IMR-90 (cell line): Measurements from ENCODE around the gene NIT1.

Experiments used
- BHLHE40 ChIP-seq: fragments of 150-350 bp; IDR thresholded peaks from 2 replicates; pipeline ENCODE4 v1.6.1; 2016; ENCODE audit warnings: mild to moderate bottlenecking, low read depth, low read length
- CEBPB ChIP-seq: IDR thresholded peaks from 2 replicates; pipeline ENCODE4 v1.6.1; 2012; ENCODE audit warnings: low read depth, low read length, improper control_type of control experiment
- CTCF ChIP-seq: conservative IDR thresholded peaks from 2 replicates; pipeline ENCODE4 v1.5.1; 2012; ENCODE audit warnings: mild to moderate bottlenecking, low read depth, low read length, improper control_type of control experiment
- ELK1 ChIP-seq: fragments of 150-350 bp; IDR thresholded peaks from 2 replicates; pipeline ENCODE4 v1.6.1; 2016; ENCODE audit warnings: low read depth, mild to moderate bottlenecking, low read length, moderate library complexity, borderline replicate concordance
- FOS ChIP-seq: fragments of 150-350 bp; IDR thresholded peaks from 2 replicates; pipeline ENCODE4 v1.6.1; 2016; ENCODE audit warnings: low read depth, low read length
- MAFK ChIP-seq: IDR thresholded peaks from 2 replicates; pipeline ENCODE4 v1.6.1; 2012; ENCODE audit warnings: low read depth, low read length, improper control_type of control experiment
- MAZ ChIP-seq: IDR thresholded peaks from 2 replicates; pipeline ENCODE4 v1.6.1; 2012; ENCODE audit warnings: low read depth, mild to moderate bottlenecking, low read length, improper control_type of control experiment, moderate library complexity, borderline replicate concordance
- MXI1 ChIP-seq: IDR thresholded peaks from 2 replicates; pipeline ENCODE4 v1.6.1; 2012; ENCODE audit warnings: low read depth, mild to moderate bottlenecking, low read length, moderate library complexity, borderline replicate concordance
- POLR2A ChIP-seq: IDR thresholded peaks from 2 replicates; pipeline ENCODE4 v1.6.1; 2012; ENCODE audit warnings: mild to moderate bottlenecking, low read depth, low read length
- RAD21 ChIP-seq: IDR thresholded peaks from 2 replicates; pipeline ENCODE4 v1.6.1; 2012; ENCODE audit warnings: low read length, improper control_type of control experiment
- RCOR1 ChIP-seq: IDR thresholded peaks from 2 replicates; pipeline ENCODE4 v1.6.1; 2012; ENCODE audit warnings: mild to moderate bottlenecking, low read length, improper control_type of control experiment; ENCODE audit not compliant: insufficient replicate concordance
- RFX5 ChIP-seq: IDR thresholded peaks from 2 replicates; pipeline ENCODE4 v1.8.0; 2012; ENCODE audit warnings: low read depth, mild to moderate bottlenecking, low read length, moderate library complexity
- SMC3 ChIP-seq: fragments of 150-350 bp; IDR thresholded peaks from 2 replicates; pipeline ENCODE4 v1.6.1; 2016; ENCODE audit warnings: low read depth, mild to moderate bottlenecking, antibody characterized with exemption, low read length, moderate library complexity
- USF2 ChIP-seq: fragments of 150-350 bp; IDR thresholded peaks from 2 replicates; pipeline ENCODE4 v1.6.1; 2017; ENCODE audit warnings: mild to moderate bottlenecking, antibody characterized with exemption, low read length, low read depth

- no peak for TF ChIP-seq CTCF
- TF ChIP-seq CEBPB, result no peak
- no peak for TF ChIP-seq BHLHE40
- no peak for TF ChIP-seq USF2
- TF ChIP-seq SMC3, result no peak
- TF ChIP-seq ELK1, result no peak
- no peak for TF ChIP-seq RAD21
- TF ChIP-seq MAZ, result no peak
- no peak for TF ChIP-seq POLR2A
- no peak for TF ChIP-seq MAFK
- TF ChIP-seq MXI1, result no peak
- no peak for TF ChIP-seq RFX5
- TF ChIP-seq RCOR1, result no peak
- TF ChIP-seq FOS, result no peak
Observed at GRCh38 chr1:161095230-161095629, 22.7 kb upstream of the NIT1 start.
